IPS-20b (cell line): ENCODE data around the gene MINDY4.

ENCODE experiments used
- H3K27ac ChIP-seq: one replicate; pipeline ENCODE4 v1.5.1; 2013; ENCODE audit warnings: low read length
- H3K27me3 ChIP-seq: 2 replicates; pipeline ENCODE4 v1.6.1; 2013; ENCODE audit warnings: mild to moderate bottlenecking, low read length, inconsistent platforms; ENCODE audit not compliant: insufficient read depth
- H3K36me3 ChIP-seq: 2 replicates; pipeline ENCODE4 v1.6.1; 2013; ENCODE audit warnings: low read depth, mild to moderate bottlenecking, inconsistent platforms, low read length, moderate library complexity; ENCODE audit not compliant: insufficient read depth
- H3K4me1 ChIP-seq: 2 replicates; pipeline ENCODE4 v1.6.1; 2013; ENCODE audit warnings: mild to moderate bottlenecking, control low read depth, inconsistent platforms, low read length, moderate library complexity; ENCODE audit not compliant: insufficient read depth
- H3K4me3 ChIP-seq: 2 replicates; pipeline ENCODE4 v1.5.1; 2013; ENCODE audit warnings: mild to moderate bottlenecking, low read length, inconsistent platforms
- H3K9ac ChIP-seq: 2 replicates; pipeline ENCODE4 v1.6.1; 2013; ENCODE audit warnings: low read depth, mild to moderate bottlenecking, inconsistent platforms, low read length, moderate library complexity
- H3K9me3 ChIP-seq: 2 replicates; pipeline ENCODE4 v1.6.1; 2013; ENCODE audit warnings: mild to moderate bottlenecking, low read depth, low read length, inconsistent platforms; ENCODE audit not compliant: insufficient read depth

MINDY4 gene

GRCh38 chr7:30936650-30937245 is 165.5 kb downstream of the MINDY4 start:
- Histone ChIP-seq H3K27me3 (peaks cover 19% of the 10 kb centered on the region), H3K9me3 (no peaks in the 10 kb centered on the region), H3K27ac (no peak overlapping the region), H3K36me3 (no peaks in the 10 kb centered on the region), H3K9ac (no peak overlapping the region), H3K4me1 (no peaks in the 10 kb centered on the region), H3K4me3 (no peak overlapping the region)

- peaks cover 17% of the 10 kb centered on the region for H3K27me3 ChIP-seq
- no peaks in the 10 kb centered on the region for H3K9me3 ChIP-seq
- no peaks in the 10 kb centered on the region for H3K36me3 ChIP-seq
- no peaks in the 10 kb centered on the region for H3K4me1 ChIP-seq
- no peak overlapping the region for H3K27ac ChIP-seq
- H3K9ac ChIP-seq, result no peak overlapping the region
- H3K4me3 ChIP-seq, result no peak overlapping the region
Measured at GRCh38 chr7:30937416-30937815, 166.2 kb downstream of the MINDY4 start.

- Histone ChIP-seq H3K4me3 (peak overlapping the region; percentile 64; the same call in 1 of the 2 replicates), H3K4me1 (no peaks in the 10 kb centered on the region), H3K27ac (peak overlapping the region; percentile 67), H3K27me3 (peaks cover 9% of the 10 kb centered on the region; the same call in 1 of the 2 replicates), H3K9me3 (no peaks in the 10 kb centered on the region), H3K9ac (peak overlapping the region; percentile 78; the same call in 1 of the 2 replicates), H3K36me3 (no peaks in the 10 kb centered on the region)
Measured at GRCh38 chr7:30938435-30939316, 167.5 kb downstream of the MINDY4 start.

- Histone ChIP-seq H3K27me3 (no peaks in the 10 kb centered on the region; the same call in 1 of the 2 replicates), H3K4me3 (no peak overlapping the region), H3K4me1 (no peaks in the 10 kb centered on the region), H3K36me3 (no peaks in the 10 kb centered on the region), H3K27ac (no peak overlapping the region), H3K9ac (no peak overlapping the region), H3K9me3 (peaks cover 6% of the 10 kb centered on the region)
Measured at GRCh38 chr7:30941582-30942323, 170.5 kb downstream of the MINDY4 start.
